Duodenal mucosa (tissue), 2 donors: ENCODE measurements around the gene MYH10.

ENCODE experiments used
- H3K27ac ChIP-seq: one replicate; pipeline ENCODE4 v1.7.0; 2013; ENCODE audit warnings: low read depth, low read length
- H3K27me3 ChIP-seq, 2 donors: one replicate each; pipeline ENCODE4 v1.7.0; 2013; ENCODE audit warnings: low read length in 2 of 2, control low read depth in 1 of 2; ENCODE audit not compliant: insufficient read depth in 2 of 2, control insufficient read depth in 1 of 2
- H3K36me3 ChIP-seq, 2 donors: one replicate each; pipeline ENCODE4 v1.7.0; 2013; ENCODE audit warnings: low read length in 2 of 2, control low read depth in 1 of 2; ENCODE audit not compliant: insufficient read depth in 2 of 2, control insufficient read depth in 1 of 2
- H3K4me1 ChIP-seq, 2 donors: one replicate each; pipeline ENCODE4 v1.7.0; 2013; ENCODE audit warnings: low read length in 2 of 2, control low read depth in 1 of 2; ENCODE audit not compliant: insufficient read depth in 2 of 2, control insufficient read depth in 1 of 2
- H3K4me3 ChIP-seq, 2 donors: one replicate each; pipeline ENCODE4 v1.7.0; 2013; ENCODE audit warnings: low read length in 2 of 2, low read depth in 1 of 2
- H3K9ac ChIP-seq, 2 donors: one replicate each; pipeline ENCODE4 v1.7.0; 2013; ENCODE audit warnings: low read length in 2 of 2, low read depth in 1 of 2
- H3K9me3 ChIP-seq, 2 donors: one replicate each; pipeline ENCODE4 v1.7.0; 2013; ENCODE audit warnings: low read length in 2 of 2, control low read depth in 1 of 2; ENCODE audit not compliant: control insufficient read depth in 1 of 2

The MYH10 gene

DNA sequence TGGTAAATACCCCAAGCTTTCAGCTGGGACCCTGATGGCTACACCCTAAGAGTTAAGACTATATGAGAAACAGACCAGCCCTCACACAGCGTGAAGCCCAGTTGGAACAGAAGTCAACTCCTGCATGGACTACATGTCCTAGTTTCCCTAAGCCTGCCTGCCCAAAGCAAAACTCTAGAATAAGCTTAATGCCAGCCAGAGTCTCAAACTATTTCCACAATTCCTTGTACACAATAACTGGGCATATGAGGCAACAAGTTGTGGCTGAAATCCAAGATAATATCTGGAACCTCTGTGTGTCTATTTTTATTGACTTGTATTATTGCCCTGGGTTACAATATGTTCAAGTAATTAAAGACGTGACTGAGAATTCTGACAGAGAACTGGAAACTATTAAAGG lies 19.4 kb downstream of the MYH10 start:
- no peak overlapping the region for H3K9ac ChIP-seq
- H3K27ac ChIP-seq, result no peak overlapping the region
- no peaks in the 10 kb centered on the region for H3K9me3 ChIP-seq
- H3K4me3 ChIP-seq, result no peak overlapping the region
- no peaks in the 10 kb centered on the region for H3K4me1 ChIP-seq
- H3K36me3 ChIP-seq, result no peaks in the 10 kb centered on the region
- H3K27me3 ChIP-seq, result peaks cover 0 to 7% of the 10 kb centered on the region in 2 donors

DNA sequence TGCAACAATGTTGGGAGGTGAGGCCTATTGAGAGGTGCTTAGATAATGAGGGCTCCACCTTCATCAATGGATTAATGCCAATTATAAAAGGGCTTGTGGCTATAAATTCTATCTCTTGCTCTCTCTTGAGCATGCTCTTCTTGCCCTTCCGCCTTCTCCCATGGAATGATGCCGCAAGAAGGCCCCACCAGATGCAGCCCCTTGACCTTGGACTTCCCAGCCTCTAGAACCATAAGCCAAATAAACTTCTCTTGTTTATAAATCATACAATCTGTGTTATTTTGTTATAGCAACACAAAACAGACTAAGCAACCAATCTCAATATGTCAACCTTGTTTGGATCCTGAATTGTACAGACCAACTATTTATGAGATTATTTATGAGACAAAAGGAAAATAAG lies 20.0 kb downstream of the MYH10 start:
- H3K27ac ChIP-seq, result no peak overlapping the region
- H3K4me3 ChIP-seq, result no peak overlapping the region
- no peak overlapping the region for H3K9ac ChIP-seq

DNA sequence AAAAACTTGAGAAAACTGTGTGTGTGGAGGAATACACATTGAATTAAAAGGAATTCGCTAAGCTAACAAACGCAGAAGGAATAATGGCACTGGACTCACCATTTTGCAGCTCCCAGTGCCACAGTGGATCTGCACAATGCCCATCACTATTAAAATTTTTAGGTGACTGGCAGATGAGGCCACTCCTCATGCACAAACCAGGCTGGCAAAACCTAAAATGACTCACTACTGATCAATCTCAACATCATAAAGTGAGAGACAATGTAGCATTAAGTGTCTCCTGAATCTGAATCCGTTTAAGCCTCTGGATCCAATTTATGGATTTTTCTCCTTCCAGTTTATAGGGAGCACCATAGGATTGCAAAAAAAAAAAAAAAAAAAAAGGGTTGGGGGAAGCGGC lies 20.6 kb downstream of the MYH10 start:
- H3K36me3 ChIP-seq, result no peaks in the 10 kb centered on the region
- no peak overlapping the region for H3K4me3 ChIP-seq
- H3K9ac ChIP-seq, result no peak overlapping the region
- H3K27ac ChIP-seq, result no peak overlapping the region
- H3K9me3 ChIP-seq, result no peaks in the 10 kb centered on the region
- peaks cover 0 to 8% of the 10 kb centered on the region in 2 donors for H3K27me3 ChIP-seq
- no peaks in the 10 kb centered on the region for H3K4me1 ChIP-seq

More for the DNA sequence above, 20.0 kb downstream of the MYH10 start:
- Histone ChIP-seq H3K36me3 (no peaks in the 10 kb centered on the region), H3K27me3 (peaks cover 0 to 8% of the 10 kb centered on the region in 2 donors), H3K4me1 (no peaks in the 10 kb centered on the region), H3K9me3 (no peaks in the 10 kb centered on the region)

DNA sequence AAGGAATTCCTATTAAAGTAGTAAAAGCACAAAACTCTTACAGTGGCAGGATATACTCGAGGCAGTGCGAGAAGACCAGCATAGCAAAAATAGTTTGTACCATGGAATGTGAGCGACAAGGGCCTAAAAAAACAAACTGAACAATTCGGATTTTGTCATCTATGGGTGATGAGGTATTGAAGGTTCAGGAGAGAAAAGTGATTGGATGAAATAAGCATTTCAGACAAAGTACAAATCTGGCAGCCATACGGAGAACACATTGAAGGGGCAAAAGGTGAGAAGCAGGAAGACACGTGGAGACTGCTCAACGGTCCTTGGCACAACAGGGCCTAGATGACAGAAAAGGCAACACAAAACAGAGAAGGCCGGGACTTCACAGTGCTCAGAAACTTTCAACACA lies 22.5 kb downstream of the MYH10 start:
- H3K4me3 ChIP-seq, result no peak overlapping the region
- H3K4me1 ChIP-seq, result no peaks in the 10 kb centered on the region
- peaks cover 0 to 8% of the 10 kb centered on the region in 2 donors for H3K27me3 ChIP-seq
- H3K27ac ChIP-seq, result no peak overlapping the region
- no peaks in the 10 kb centered on the region for H3K9me3 ChIP-seq
- H3K9ac ChIP-seq, result no peak overlapping the region
- H3K36me3 ChIP-seq, result no peaks in the 10 kb centered on the region

DNA sequence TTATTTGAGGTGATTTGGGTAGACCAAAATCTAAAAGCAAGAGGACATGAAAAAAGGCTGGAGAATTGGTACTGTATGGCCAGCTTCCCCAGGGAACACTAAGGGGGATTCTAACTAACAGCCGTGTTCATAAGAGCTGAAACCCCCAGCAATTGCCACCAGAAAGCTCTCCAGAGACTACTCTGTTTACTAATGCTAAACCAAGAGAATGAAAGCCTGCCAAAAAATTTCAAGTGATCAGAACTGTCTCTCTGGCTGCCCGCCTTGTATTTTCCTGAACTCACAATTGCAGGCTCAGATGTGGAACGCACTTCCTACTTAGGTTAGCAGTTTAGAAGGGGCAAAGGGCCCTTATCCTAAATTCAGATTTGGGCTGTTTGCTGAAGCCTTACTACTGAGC lies 24.1 kb downstream of the MYH10 start:
- no peaks in the 10 kb centered on the region for H3K9me3 ChIP-seq
- H3K36me3 ChIP-seq, result no peaks in the 10 kb centered on the region
- H3K9ac ChIP-seq, result no peak overlapping the region
- H3K4me3 ChIP-seq, result no peak overlapping the region
- no peaks in the 10 kb centered on the region for H3K4me1 ChIP-seq
- no peak overlapping the region for H3K27ac ChIP-seq
- H3K27me3 ChIP-seq, result peaks cover 0 to 8% of the 10 kb centered on the region in 2 donors

DNA sequence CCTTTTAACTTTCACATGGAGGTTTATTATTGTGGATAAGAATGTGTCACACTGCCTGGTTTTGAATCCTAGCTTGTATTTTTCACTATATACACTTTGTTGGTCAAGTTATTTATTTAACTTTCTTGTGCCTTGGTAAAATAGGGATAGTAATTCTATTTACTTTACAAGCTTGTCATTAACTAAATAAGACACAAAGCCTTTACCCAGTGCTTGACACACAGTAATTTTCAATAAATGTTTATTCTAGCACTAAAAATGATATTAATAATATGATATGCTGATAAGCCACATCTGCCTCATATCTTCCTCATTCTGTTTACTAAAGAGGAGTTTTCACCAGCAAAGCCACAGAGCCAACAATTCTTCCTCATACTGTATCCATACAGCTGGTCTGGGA lies 27.8 kb downstream of the MYH10 start:
- no peaks in the 10 kb centered on the region for H3K36me3 ChIP-seq
- no peak overlapping the region for H3K4me3 ChIP-seq
- H3K9ac ChIP-seq, result no peak overlapping the region
- H3K27ac ChIP-seq, result no peak overlapping the region
- no peaks in the 10 kb centered on the region for H3K9me3 ChIP-seq
- H3K4me1 ChIP-seq, result no peaks in the 10 kb centered on the region
- peaks cover 0 to 8% of the 10 kb centered on the region in 2 donors for H3K27me3 ChIP-seq

DNA sequence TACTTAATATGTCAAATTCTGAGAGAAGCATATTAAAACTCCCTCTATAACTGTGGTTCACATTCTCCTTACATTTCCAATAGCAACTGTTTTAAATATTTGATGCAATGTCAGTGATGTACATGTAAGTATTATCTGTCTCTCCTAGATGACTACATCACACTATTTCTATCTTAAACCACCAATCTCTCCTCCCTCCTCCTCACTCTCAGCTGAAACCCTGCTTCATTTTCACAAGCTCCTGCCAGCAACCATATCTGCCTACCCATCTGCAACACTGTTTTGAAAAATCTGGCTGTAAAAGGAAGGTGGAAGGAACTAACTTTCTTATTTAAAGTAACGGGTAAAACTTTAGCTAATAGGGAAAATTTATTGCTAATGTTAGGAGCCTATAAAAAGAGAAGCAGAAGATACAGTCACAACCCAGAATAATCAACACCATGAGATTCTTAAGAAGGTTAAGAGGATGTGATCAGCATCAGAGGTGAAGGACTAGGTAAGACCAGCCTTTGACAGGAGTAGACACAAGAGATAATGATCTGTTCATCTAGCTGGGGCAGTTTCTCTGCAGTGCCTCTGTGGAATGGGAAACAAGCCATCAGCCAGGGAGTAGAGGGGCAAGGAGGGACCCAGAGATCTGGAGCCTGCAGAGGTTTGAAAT lies 31.0 kb downstream of the MYH10 start:
- H3K36me3 ChIP-seq, result no peaks in the 10 kb centered on the region
- H3K9me3 ChIP-seq, result no peaks in the 10 kb centered on the region
- no peak overlapping the region for H3K27ac ChIP-seq
- H3K27me3 ChIP-seq, result no peaks in the 10 kb centered on the region
- no peaks in the 10 kb centered on the region for H3K4me1 ChIP-seq
- H3K4me3 ChIP-seq, result no peak overlapping the region
- no peak overlapping the region for H3K9ac ChIP-seq

DNA sequence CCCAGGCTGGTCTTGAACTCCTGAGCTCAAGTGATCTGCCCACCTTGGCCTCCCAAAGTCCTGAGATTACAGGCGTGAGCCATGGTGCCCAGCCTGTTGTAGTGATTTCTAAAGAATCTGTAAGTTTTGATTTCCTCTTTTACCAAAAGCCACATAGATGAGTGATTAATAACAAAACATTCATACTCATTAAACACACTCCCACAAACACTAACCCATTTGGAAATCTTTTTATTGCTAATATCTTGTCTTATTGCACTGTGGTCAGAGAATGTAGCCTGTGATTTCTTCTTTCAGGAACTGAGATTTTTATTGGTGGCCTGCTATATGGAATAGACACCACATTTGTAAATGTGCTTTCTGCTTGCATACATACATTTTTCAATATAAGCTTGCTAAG lies 31.6 kb downstream of the MYH10 start:
- Histone ChIP-seq H3K4me1 (no peaks in the 10 kb centered on the region), H3K27me3 (no peaks in the 10 kb centered on the region), H3K9me3 (no peaks in the 10 kb centered on the region), H3K9ac (no peak overlapping the region), H3K36me3 (no peaks in the 10 kb centered on the region), H3K4me3 (no peak overlapping the region), H3K27ac (no peak overlapping the region)

DNA sequence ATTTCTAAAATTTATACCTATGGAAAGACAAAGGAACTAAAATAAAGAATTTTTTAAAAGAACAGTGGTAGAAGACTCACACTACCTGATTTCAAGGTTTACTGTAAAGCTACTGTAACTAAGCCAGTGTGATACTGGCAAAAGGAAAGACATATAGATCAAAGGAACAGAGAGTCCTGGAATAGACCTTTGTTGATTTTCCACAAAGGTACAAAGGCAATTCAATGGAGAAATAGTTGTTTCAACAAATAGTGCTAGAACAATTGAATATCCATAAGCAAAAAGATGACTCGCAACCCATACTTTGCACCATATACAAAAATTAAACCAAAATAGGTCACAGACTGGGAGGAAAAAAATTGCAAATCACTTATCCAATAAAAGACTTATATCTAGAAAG lies 36.7 kb downstream of the MYH10 start:
- Histone ChIP-seq H3K27me3 (no peaks in the 10 kb centered on the region), H3K4me3 (no peak overlapping the region), H3K9ac (no peak overlapping the region), H3K4me1 (no peaks in the 10 kb centered on the region), H3K36me3 (no peaks in the 10 kb centered on the region), H3K9me3 (no peaks in the 10 kb centered on the region), H3K27ac (no peak overlapping the region)

DNA sequence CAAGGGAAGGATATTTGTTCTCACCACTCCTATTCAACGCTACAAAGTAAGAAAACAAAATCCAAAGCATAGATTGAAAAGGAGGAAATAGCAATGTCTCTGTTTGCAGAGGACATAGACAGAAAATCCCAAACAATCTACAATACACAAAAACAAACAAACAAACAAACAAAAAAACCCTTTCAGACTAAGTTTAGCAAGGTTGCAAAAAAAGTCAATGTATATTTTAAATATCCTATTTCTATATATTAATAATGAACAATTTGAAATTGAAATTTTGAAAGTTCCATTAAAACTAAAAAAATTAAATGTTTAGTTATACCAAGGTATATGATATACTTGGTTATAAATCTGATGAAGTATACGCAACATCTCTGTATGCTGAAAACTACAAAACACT lies 37.2 kb downstream of the MYH10 start:
- Histone ChIP-seq H3K9ac (no peak overlapping the region), H3K27ac (no peak overlapping the region), H3K27me3 (no peaks in the 10 kb centered on the region), H3K36me3 (no peaks in the 10 kb centered on the region), H3K4me3 (no peak overlapping the region), H3K9me3 (no peaks in the 10 kb centered on the region), H3K4me1 (no peaks in the 10 kb centered on the region)
